Stimulated activated naive CD4-positive, alpha-beta T cell (primary cell): ENCODE data around the gene YIPF1.

Source experiments
- DNase-seq, 6 experiments: peaks; one replicate each; lab custom pipeline; 2025; lab: John Stamatoyannopoulos, UW

Gene YIPF1

DNA sequence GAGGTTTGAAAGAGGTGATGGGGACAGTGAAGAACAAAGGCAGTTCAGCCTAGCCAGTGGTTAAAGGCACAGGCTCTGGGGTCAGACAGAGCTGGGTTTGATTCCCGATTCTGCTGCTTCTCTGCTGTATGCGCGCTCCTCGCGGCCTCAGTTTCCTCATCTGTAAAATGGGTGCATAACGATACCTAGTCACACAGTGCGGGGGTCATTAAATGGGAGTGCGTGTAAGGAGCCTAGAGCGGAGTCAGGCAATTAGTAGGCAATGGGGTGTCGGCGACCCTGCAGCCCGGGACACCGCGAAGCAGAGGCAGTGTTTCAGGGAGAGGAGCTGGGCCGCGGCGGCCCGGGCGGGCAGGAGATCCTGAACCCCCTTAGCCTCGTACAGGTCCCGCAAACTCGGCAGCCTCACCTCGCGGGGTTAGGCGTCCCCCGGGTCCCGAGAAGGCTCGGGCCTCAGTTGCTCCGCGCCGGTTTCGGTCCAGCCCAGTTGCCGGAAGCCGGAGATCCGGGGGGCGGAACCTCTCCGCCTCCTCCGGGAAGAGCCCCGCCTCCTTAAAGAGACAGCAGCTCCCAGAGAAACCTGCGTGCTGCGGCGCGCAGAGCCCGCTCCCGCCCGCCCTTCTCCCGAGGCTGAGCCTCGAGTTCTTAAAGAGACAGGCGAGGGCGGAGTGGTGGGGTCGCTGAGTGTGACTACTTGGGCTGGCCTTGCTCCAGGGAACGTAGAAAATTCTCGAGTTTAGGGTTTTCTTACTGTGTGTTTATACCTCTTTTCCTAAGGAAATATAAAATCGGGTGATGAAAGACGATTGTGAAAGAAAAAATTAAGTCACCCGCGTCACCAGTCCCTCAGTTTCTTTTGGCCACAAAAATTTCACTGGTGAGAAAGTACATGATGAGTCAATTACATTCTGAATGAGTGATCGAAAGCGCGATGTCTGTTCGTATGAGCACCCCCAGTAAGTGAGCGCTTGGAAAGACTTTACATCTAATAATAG lies at the start of gene YIPF1:
Gene YIPF1 (minus strand): TSS at position 494 of the 995 bp plus-strand sequence. CDS start 860 bp downstream, outside the sequence.
- DNase-seq, result peak; percentile 69 to 85 (median 78)

DNA sequence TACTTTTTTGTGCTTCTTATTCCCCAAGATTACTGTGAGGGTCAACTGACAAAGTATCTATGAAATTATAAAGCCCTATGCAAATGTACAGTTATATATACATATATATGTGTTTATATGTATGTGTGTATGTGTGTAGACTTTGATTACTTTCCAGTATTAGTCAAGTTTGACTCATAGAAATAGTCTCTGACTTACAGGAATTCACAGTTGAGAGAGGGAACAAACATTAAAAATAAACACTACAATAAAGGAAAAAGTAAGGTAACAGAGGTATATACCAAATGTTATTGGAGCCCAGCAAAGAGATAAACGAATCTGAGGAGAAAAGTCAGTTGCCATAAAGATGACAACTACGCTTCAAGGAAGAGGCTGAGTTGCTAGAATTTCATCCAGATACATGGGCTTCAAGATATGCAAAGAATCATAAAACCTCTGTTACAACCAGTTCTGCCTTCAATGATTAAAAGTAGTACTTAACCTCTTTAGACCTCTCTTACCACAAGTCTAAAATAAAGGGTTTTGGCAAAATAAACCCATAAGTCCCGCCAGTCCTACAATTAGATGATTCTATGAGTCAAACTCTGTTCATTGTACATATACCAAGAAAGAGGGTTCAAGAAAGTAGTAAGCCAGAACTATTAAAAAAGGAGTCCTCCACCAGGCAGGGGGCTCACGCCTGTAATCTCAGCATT lies 48.7 kb upstream of the YIPF1 start:
- DNase-seq, result no peak

DNA sequence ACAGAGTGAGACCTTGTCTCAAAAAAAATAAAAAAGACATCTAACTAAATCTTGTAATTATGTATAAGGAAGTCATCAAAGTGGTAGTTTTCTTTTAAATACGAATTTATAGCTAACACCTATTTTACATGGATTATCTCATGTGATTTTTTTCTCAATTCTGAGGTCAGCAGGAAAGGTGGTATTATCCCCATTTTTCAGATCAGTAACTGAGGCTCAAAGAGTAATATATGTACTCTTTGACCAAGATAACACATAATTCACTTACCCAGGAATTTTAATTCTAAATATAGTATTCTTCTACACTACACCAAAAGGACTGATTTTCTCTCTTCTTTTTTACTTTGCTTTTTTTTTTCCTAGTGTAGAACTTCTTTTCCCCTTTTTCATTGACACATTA lies 46.8 kb upstream of the YIPF1 start:
- no peak for DNase-seq

DNA sequence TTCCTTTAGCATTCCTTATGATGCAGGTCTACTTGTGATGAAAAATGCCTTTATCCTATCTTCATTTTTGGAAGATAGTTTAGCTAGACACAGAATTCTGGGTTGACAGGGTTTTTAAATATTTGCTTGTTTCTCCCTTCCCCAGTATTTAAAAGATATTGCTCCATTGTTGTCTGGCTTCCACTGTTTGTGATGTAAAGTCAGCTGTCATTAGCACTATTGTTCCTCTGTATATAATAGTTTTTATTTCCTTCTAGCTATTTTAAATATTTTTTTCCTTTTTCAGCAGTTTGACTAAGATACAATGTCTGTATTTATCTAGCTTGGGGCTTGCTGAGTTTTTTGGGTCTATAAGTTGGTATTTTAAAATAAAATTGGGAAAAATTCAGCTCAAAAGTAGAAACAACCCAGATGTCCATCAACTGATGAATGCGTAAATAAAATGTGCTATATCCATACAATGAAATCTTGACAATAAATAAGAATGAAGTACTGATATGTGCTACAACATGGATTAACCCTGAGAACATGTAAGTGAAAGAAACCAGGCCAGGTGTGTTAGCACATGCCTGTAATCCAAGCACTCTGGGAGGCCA lies 44.7 kb upstream of the YIPF1 start:
- DNase-seq, result no peak

DNA sequence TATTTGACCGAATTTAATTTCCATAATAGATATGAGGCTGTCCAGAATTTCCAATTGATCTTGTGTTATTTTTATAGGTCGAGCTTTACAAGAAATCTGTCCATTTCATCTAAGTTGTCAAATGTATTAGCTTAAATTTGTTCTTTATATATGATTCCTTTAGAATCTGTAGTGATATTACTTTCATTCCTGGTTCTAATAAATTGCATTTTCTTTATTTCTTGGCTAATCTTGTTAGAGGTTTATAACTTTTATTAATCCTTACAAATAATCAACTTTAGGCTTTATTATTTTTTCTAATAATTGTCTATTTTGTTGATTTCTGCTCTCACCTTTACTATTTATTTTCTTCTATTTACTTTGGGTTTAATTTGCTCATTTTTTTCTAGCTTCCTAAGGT lies 41.9 kb upstream of the YIPF1 start:
- no peak for DNase-seq

DNA sequence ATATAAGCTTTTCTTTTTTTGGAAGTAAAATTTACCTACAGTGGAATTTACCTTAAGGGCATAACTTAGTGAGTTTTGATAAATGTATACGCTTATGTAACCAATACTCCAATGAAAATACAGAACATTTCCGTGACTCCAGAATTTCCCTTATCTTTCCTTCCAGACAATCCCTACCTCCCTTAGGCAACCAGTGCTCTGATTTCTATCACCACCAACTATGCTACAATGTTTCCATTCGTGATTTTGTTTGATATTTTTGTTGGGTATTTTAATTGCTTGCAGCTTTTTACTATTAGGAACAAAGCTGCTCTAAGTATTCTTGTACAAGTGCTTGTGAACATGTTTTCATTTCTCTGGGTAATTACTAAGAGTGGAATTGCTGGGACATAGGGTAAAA lies 41.3 kb upstream of the YIPF1 start:
- no peak for DNase-seq

DNA sequence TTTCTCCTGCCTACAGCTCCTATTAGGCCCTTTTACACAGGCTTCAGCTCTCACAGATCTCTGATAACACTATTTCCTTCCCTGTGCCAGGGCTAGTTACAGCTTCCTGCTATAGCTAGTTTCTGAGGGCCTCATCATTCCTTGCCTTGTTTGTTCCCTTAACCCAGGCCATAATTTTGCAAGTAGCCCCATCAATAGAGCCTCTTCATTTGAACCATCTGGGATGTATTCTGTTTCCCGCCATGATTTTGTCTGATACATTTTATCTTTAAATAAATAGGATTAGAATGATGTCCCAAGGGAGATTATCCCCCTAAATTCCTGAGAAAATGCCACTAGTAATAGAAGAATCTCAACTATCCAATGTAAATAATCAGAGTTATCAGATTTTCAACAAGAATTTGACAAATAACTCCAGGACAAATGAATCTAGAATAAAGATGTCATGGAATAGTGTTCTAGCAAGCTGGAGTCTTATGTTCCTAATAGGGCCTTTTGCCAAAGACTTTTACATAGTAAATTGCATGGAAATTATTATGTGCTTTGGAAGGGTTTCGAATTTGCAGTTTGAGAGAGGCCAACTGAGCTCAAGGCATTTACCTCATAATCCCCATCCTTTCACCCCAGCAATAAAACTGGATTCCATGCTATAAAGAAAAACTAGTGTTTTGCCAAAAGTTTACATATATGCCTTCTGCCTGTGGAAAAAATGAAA lies 39.8 kb upstream of the YIPF1 start:
- DNase-seq, result no peak

DNA sequence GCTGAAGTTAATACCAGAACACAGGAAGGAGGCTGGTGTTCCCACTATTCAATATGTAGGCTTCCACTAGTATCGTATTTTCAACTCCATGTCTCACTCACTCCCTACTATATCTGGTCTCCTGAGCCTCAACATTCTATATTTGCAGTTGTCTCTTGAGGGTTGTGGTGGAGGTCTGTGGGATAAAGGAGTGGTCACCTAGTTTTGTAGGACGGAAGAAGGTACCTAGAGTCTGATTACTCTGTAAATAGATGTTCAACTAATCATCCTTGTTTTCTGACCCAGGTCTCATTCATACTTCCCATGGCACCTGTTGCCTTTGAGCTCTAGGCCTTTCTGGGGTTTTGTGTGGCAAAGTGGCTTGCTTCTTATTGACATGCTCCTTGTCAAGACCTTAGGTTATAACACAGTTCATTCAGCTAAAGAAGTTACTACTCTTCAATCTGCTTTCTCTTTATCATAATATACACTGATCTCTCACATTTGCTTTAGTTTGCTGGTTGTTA lies 37.8 kb upstream of the YIPF1 start:
- DNase-seq, result no peak

DNA sequence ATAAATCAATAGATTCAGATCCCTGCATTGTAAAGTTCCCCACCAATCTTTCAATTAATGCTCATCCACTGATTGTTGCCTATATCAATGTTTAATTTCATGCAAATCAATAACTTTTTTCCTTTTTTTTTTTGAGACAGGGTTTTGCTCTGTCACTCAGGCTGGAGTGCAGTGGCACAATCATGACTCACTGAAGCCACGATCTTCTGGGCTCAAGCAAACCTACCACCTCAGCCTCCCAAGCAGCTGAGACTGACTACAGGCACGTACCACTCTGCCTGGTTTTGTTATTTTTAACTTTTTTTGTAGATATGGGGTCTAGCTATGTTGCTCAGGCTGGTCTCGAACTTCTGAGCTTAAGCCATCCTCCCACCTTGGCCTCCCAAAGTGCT lies 30.1 kb upstream of the YIPF1 start:
- no peak for DNase-seq

DNA sequence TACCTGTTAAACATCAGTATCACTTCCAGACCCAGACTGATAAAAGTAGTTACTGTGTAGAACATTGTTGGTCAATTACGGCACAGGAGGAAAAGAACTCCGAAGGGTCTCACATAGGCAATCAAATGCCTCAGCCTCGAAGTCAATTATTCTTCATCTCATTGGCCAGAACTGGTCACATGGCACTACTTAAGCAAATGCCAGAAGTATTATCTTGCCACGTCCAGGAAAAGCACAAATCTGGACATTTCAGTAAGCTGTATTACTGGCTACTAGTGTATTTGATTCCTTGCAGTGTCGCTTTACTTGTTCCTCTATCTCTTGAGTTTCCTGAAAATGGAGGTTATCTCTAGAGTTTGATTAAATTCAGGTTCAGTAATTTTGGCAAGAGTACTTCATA lies 28.7 kb upstream of the YIPF1 start:
- DNase-seq, result no peak

DNA sequence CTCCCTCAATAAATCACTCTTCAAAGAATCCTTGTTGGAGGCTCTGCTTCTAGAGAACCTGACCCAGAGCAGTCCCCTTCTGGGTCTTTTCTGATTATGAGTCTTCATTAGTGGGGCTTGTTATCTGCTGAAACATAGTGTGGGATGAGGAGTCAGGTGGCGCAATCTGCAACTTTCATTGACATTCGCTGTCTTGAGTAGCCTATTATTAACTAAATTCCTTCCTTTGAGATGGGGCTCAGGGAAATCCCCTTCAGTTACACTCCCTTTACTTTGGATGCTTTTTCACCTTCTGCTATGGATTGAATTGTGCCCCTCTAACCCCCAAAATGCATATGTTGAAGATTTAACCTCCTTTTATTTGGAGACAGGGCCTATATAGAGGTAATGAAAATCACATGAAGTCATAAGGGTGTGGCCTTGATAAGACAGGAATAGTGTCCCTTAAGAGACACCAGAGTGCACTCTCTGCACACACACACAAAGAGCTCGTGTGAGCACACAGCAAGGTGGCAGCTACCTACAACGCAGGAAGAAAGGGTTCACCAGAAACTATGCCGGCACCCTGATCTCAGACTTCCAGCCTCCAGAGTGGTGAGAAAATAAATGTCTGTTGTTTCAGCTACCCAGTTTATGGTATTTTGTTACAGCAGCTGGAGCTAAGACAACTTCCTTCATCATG lies 23.9 kb upstream of the YIPF1 start:
- DNase-seq, result no peak

DNA sequence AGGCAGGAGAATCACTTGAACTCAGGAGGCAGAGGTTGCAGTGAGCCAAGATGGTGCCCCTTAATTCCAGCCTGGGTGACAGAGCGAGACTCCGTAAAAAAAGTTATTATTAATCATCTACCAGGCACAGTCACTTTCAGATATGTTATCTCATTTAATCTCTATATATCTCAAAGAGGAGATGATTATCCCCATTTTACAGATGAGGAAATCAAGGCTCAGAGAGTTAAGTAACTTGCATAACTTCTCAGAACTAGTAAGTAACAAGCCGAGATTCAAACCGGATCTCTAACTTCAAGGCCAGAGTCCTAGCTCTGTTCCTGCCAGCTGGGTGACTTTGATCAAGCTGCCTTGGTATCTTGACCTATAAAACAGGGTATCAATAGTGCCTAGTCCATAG lies 21.8 kb upstream of the YIPF1 start:
- DNase-seq, result no peak

DNA sequence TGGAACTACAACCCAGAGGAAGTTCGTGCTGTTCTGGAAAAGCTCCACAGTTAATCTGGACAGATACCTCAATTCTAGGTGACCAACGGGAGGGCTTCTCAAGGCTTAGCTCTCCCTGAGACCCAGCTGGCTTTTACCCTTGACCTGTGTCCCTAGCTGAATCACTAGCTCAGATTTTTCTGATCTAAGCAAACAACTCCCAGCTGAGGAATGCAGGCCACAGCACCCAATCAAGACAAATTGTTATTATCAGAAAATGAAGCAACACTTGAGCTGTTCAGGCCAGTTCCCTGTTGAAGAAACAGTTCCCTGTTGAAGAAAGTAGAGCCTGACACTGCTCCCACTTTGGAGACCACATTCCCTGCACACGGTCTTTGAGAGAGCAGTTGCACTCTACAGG lies 20.3 kb upstream of the YIPF1 start:
- DNase-seq, result no peak

DNA sequence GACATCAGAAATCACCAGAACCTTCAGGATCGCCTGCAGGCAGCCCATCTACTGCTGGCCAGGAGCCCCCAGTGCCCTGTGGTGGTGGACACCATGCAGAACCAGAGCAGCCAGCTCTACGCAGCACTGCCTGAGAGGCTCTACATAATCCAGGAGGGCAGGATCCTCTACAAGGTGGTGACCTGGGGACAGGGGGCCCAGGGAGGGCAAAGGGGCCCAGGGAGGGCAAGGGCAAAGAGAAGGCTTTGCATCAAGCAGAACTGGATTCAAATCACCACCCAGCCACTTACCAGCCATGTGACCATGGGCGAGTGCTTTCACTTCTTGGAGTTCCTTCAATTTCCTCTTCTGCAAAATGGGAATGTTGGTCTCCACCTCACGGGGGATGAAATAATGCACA lies 16.5 kb upstream of the YIPF1 start:
- no peak for DNase-seq

DNA sequence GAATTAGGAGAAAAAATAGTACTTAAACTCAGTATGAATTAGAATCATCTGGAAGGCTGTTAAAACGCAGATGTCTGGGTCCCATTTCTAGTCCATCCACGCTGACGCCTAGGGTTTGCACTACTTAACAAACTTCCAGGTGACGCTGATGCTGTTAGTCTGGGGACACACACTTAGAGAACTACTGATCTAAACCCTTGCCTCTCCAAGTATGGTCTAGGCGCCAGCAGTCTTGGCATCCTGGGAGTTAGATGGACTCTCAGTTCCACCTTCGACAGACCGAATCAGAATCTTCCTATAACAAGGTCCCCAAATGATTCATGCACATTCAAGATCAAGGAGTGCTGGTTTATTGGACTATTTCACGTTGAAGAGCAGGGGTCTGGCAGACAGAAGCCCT lies 15.9 kb upstream of the YIPF1 start:
- DNase-seq, result no peak

DNA sequence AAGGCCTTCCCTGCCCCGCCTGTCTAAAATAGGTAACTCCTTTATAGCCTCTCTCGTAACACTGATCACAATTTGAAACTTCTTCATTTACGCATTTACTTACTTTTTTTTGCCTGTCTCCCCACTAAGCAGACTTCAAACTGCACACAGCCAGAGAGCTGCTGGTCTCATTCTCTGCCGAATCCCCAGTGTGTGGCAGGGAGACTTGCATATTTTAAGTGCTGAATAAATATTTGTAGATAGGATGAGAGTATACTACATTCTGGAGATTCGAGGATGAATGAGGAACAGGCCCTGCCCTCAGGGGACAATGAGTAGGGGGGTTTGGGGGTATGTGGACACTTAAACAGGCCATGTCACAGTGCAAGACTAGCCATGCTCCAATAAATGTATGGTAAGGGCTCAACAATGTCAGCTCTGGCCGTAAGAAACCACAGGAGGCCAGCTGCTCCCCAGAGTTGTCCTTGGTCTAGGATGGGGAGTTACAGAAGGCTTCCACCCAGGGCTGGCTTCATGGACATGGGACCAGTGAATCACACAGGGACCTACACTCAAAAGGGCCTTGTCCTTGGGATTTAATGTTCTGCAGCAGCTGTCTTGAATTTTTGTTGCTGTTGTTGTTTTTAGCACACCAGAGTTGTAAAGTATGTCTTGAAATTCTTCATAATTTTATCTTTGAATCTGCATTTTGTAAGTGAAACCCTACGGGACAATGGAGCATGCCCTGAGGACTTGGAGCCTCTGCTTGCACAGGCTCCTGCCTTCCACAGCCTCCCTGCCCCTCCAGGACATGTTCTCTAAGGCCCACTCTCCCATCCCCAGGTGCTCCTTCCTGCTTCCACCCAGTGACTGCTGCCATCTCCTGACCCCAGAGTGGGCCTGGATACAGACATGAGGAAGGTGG lies 12.9 kb upstream of the YIPF1 start:
- no peak for DNase-seq

DNA sequence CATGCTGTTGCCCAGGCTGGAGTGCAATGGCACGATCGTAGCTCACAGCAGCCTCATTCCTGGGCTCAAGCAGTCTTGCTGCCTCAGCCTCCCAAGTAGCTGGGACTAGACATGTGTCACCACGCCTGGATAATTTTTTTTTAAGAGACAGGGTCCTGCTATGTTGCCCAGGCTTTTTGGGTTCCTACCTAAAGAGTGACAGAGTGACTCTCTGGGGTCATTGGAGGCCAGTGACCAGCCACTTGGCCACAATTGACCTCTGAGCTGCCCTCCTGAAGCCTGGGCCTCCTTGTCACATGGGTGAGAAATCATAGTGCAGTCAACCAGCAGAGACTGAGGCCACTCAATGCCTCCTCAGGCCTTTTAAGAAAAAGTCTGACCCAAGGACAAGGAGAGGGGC lies 10.1 kb upstream of the YIPF1 start:
- DNase-seq, result no peak

DNA sequence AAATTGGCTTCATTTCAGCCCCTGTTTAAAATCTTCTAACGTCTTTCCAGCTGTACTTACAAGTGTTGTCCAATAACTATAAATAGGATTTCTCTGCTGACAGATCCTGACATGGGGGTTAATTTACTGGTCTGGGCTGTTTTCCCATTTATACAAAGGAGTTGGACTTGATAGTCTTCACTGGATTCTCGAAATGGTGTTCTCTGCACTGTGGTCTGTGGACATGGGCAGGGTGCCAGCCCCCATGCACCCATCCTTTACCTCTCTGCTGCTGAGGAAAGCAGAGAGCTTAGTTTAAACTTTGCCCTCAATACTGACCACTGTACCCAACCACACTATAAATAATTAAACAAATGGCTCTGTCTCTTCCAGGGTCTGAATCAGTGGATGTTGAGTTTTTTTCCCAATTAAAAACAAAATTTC lies 9.6 kb upstream of the YIPF1 start:
- no peak for DNase-seq

DNA sequence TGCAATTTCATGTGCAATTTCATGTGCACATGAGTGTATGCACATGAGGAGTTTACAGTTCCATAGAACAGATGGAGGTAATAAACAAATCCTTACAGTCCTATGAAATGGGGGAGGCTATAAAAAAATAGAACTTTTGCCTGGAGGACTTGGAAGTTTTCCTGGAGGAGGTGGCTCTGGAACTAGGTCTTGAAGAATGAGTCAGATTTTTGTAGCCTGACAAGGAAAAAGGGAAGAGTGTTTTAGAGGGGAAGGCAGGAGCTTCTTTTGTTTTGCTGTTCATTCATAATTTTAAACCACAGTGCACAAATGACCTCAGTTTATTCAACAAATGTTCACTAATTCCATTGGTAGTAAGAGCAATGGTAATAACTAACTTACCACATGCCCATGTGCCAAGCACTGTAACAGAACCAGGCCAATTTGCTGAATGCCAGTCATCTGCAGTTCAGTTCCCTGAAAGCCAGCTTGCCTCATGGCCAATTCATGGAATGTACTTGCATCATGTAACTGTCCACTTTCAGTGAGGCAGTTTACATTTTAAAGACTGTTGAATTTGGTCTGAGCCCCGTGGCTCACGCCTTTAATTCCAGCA lies 7.1 kb upstream of the YIPF1 start:
- no peak for DNase-seq

DNA sequence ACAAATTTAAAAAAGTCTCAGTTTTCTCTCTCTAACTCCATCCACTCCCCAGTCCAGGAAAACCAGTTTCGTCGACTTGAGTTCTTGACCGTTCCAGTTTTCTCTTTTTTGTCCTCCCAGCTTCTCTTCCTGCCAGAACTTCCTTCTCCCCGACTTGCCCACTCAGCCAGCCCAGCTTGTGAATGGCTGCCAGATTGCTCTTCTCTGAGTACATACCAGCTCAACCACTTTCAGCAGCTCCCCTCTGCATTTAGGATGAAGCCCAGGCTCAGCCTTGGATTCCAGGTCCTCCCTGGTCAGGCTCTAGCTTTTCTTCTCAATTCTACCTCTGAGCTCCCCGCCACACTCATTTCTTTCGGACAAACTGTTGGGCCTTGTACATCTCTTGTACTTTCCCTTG lies 5.8 kb upstream of the YIPF1 start:
- DNase-seq, result no peak
